Measurements from ENCODE around the gene GTF2IRD1.
"Not testable (repeated sequence)": the region's sequence is repeated elsewhere in the genome, so short reads cannot be mapped to it uniquely, and the experiment has no call there.

GTF2IRD1 gene

DNA sequence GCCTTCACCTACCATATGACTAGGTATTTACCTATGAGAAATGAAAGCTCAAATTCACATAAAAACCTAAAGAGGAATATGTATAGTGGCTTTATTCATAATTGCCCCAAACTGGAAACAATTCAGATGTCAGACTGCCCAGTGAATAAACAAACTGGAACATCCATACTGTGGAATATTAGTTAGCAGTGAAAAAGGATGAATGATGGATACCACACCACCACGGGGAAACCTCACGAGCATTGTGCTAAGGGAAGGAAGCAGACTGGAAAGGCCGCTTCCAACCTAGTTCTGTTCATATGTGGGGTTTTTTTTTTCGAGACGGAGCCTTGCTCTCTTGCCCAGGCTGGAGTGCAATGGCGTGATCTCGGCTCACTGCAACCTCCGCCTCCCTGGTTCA is 16.8 kb downstream of the GTF2IRD1 start:
- no peak for DNase-seq

DNA sequence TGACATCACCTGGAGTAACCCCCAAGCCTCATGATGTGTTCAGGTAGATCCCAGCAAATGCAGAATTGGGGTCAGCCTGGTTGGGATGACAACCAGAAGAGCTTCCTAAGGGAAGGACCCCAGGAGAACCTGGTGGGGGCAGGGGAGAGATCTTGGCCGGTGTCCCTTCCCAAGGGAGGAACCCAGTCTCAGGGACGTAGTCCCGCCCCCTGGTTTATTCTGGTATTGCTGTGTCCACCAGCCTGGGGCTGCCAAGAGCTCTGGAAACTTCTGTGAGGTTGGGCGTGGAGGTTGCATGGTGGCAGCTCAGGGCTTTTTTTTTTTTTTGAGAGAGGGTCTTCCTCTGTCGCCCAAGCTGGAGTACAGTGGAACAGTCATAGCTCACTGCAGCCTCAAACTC is 19.4 kb downstream of the GTF2IRD1 start:
- DNase-seq, result no peak

DNA sequence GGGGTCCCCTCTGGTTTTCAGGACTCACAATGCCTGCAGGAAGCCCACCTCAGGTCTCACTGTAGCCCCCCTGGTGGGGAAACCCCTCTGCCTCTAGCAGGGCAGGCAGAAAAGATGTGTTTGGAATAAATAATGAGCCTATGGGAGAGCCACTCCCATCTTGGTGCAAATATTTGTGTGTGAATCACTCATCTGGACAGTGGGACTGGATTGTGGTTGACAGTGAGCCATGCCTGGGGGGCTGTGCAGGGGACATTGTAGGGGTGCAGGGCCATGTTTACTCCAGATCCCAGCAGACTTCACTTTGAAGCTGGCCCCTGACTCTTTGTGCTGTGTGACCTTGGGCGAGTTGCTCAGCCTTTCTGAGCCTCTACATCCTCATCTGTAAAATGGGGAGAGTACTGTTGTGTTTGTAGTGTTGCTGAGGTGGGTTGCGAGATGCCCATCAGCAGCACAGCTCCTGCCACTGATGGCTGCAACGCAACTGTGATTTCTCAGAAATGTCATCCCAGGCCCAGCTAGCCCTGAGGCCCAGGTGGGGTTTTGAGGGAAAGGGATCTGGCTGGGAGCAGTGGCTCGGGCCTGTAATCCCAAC is 20.7 kb downstream of the GTF2IRD1 start:
- no peak for DNase-seq

DNA sequence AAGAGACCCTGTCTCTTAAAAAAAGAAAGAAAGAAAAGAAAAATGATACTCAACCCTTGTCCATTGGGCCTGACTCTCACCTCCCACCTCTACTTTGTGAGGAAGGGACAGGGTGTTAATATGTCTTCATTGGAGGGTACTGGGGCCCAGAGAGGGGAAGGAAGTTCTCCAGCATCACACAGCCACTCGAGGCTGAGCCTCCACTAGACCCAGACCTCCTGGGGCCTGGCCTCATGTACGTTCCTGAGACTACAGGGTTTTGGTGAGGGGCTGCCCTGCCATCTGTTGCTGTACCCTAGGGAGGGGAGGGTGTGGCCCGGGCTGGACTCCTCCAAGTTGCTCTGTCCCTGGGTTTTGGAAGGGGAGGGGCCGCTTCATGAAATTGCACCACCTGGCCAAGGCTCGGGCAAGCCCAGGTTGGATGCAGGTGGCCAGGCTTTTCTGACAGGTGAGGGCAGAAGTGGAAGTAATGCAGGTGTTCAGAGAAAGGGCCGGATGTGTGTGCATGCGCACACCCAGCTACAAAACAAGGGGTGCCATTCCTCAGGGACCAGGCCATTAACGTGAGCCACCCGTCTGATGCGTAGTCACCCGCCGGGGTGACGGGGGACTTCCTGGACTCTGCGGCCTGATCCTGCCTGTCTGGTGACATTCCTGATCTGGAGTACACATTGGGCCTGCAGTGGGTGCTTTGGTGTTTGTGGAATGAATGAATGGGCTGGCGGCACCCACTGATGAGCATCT is 21.7 kb downstream of the GTF2IRD1 start:
- no peak for DNase-seq

DNA sequence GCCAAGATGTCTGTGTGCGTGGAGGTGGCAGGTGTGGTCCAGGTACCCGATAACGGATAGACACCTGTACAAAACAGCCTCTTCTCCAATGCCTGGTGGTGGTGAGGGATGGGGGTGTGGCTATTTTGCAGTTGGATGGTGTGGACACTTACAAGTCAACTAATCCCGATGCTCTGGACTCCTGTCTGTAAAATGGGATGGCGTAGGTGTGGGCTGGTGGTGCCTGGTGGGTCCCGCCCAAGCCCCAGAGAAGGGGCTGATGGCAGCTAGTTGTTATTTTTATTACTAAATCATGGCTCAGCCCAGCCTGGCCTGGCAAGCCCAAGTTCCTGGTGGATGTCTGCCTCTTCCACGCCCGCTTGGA is 22.3 kb downstream of the GTF2IRD1 start:
- no peak for DNase-seq

DNA sequence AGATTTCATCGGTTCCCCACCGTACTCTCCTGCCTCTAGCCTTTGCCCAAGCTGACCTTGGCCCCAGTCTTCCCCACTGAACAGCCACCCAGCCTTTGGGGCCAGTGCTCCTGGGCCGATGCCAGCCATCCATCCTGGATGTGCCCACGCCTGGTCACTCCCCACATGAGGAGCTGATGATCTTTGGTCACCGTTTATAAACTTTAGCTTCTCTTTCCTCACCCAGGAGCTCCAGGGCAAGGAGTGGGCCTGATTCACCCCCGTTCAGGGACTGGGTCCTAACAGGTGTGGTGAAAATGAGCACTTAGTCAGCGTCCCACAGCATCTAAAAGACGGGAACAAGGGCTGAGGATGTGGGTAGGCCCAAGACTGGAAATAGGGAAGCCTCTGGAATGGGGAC is 22.9 kb downstream of the GTF2IRD1 start:
- no peak for DNase-seq

DNA sequence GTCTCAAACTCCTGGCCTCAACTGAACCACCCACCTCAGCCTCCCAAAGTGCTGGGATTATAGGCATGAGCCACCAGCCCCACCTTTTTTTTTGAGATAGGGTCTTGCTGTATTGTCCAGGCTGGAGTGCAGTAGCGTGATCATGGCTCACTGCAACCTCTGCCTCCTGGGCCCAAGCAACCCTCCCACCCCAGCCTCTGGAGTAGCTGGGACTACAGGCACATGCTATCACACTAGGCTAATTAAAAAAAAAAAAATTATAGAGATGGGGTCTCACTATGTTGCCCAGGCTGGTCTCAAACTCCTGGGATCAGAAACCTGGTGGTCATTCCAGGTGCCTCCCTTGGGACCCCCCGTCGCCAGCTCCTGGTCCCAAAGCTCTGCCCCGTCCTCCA is 25.0 kb downstream of the GTF2IRD1 start:
- no peak for DNase-seq

DNA sequence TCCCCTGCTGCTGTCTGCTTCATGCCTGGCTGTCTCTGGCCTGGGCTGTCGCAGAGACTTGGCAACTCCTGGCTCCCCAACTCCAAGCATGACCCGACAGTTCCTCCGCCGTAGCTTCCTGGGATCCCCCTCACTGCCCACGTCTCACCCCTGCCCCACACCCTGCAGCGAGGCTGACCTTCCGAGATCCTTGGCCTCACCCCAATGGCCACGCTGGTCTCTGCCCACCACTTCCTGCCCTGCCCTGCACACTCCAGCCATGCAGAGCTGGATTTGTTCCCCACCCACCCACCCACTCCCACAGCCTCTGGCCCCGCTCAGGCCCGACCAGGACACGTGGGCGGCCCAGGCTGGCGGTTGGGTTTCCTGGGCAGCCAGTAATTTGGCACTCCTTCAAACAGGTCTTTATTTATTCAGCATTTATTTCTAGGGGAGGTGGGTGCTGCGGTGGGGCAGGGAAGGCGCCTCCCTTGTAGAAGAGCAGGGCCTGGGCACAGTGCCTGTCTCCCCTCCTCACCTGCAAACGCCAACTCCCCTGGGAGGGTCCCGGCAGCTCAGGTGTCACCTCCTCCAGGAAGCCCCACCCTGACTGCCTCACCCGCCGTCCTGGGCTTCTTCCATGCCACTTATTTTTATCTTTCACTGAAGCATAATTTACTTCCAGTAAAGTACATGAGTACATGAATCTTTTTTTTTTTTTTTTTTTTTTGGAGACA is 25.5 kb downstream of the GTF2IRD1 start:
- no peak for DNase-seq

DNA sequence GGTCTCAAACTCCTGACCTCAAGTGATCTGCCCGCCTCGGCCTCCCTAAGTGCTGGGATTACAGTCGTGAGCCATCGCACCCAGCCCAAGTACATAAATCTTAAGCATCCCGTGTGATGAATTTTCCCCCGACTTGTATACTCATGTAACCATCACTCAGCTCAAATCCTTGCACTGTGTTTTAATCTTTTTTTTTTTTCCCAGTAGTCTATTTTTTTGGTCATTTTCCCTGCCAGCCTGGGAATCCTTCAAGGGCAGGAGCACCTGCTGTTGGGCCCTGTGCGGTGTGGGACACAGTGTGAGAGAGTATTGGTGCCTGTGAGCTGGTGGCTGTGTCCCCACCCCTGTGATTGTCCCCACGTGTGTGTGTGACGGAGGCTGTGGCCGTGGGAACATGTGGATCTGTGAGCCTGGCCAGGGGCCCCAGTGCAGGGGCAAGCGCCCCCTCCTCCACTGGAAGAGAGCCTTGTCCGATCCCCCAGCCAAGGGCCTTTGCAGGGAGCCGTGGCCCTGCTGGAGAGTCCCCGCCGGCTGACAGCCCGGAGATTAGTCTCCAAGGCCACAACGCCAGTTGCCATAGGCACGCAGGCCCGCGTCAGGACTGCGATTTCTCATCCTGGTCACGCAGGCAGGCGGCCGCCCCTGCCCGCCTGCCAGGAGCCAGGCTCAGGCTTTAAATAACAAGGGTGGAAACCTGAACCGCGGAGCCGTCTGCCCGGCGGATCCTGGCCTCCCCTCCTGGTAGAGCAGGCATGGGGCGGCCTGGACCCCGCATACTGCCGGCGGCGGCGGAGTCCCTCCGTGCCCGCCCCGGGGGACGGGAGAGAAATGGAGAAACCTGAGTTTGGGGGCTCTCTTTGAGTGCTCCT is 26.5 kb downstream of the GTF2IRD1 start:
- no peak for DNase-seq

DNA sequence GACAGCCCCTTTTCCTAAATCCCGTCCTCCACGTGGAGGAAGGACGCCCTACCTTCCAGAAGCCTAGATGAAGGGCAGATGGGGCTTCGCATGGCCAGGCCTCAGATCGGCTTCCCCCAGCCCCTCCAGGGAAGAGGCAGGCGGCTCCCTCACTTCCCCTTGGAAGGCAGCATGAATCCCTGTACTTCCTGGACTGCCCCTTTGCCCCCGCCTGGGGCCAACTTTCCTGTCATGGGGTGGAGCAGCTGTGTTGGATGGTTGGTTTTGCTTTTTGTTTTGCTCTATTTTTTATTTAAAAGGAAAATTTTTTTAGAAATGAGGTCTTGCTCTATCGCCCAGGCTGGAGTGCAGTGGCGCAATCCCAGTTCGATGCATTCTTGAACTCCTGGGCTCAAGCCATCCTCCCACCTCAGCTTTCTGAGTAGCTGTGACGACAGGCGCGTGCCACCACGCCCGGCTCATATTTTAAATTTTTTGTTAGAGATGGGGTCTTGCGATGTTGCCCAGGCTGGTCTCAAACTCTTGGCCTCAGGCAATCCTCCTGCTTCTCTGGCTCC is 27.2 kb downstream of the GTF2IRD1 start:
- DNase-seq, result no peak

DNA sequence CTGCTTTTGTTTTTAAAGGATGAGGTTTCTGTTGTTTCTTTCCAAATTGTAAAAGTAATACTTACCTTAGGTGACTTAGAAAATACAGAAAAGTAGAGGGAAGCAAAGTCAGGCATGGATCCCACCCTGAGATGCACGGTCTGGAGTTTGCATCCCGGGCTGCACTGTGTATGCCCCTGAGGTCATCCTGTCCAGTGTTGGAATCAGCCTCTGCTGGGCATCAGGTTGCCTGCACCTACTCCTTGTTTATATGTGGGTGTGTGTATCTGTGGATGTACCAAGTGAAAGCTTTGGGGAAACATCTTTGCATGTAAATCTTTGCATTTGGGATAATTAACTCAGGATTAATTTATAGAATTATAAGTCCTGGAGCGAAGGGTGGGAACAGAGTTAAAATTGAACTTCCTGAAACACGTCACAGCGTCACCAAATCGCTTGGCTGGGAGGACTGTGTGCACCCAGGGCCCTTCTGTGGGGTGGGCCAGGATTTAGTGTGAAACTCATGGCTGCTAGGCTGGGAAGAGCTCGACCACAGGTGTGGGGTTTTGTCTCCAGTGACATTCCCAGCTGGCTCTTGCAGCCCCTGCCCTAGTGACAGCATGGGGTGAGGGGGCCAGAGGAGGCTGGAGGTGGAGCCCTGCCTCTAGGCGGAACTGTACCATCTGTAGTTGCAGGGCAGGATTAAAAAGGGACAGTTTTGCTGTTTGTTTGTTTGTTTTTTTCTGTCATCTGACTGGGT is 27.9 kb downstream of the GTF2IRD1 start:
- DNase-seq, result no peak

DNA sequence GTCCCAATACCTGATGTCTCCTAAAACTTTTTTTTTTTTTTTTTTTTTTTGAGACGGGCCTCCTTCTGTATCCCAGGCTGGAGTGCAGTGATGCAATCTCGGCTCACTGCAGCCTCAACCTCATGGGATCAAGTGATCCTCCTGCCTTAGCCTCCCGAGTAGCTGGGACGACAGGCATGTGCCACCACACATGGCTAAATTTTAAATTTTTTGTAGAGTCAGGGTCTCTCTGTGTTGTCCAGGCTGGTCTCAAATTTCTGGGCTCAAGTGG is 28.4 kb downstream of the GTF2IRD1 start:
- DNase-seq, result no peak

DNA sequence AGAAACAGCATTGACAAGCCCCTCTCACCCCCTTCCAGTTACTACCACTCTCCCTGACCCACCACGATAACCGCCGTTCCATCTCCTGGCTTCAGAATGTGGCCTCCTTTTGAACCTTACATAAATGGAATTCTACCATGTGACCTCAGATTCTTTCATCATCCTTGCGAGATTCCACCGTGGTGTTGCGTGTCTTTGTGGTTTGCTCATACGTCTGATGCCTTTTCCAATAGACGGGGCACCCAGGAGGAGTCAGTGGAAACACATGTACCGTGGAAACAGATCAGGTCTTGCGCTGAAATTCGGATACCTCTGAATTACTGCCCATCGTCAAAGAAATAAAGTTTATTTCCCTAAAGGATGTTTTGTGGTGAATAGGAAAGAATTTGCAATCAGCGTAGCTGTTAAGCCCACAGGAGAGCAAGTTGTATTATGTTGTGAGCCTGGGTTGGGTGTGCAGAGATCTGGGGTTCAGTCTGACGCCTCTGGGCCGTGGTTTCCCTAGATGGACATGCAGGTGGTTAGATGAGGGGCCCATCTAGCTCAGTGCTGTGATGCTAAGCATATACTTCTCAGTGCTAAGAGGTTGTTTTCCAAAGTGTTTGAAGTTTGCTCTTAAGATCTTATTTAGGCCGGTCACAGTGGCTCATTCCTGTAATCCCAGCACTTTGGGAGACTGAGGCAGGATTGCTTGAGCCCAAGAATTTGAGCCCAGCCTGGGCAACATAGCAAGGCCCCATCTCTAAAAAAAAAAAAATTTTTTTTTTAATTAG is 29.1 kb downstream of the GTF2IRD1 start:
- DNase-seq, result no peak

DNA sequence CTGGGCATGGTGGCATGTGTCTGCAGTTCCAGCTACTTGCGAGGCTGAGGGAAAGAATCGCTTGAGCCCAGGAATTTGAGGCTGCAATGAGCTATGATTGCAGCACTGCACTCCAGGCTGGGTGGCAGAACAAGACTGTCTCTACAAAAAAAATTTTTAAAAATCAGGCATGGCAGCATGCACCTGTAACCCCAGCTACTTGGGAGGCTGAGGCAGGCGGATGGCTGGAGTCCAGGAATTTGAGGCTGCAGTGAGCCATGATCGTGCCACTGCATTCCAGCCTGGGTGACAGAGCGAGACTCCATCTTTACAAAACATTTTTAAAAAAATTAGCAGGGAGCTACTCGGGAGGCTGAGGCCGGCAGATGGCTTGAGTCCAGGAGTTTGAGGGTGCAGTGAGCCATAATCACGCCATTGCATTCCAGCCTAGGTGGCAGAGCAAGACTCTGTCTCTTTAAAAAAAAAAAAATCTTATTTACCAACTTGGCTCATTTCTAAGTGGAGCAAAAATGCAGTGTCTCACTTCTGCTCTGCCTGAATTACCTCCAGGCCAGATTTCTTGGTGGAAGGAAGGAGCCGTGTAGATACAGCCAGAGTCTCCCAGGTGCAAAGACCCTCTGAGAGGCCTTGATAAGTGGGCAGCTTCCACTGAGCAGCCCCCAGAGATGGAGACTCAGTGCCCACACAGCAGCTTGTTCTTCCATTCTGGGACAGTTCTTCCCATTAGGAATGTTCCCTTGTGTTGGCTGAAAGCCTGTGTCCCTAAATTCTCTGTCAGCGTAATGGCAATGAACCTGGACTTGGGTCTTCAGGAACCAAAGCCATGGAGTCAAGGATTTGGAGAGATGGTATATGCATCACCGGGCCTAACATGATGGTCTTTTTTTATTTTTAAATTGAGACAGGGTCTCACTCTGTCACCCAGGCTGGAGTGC is 30.0 kb downstream of the GTF2IRD1 start:
- DNase-seq, result no peak

DNA sequence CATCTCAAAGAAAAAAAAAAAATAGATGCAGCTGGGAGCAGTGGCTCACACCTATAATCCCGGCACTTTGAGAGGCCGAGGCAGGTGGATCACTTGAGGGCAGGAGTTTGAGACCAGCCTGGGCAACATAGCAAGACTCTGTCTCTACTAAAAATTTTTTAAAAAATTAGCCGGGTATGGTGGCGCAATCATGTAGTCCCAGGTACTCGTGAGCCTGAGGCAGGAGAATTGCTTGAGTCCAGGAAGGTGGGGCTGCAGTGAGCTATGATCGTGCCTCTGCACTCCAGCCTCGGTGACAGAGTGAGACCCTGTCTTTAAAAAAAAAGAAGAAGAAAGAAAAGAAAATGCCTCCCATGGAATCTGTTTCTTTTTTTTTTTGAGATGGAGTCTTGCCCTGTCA is 31.9 kb downstream of the GTF2IRD1 start:
- no peak for DNase-seq

DNA sequence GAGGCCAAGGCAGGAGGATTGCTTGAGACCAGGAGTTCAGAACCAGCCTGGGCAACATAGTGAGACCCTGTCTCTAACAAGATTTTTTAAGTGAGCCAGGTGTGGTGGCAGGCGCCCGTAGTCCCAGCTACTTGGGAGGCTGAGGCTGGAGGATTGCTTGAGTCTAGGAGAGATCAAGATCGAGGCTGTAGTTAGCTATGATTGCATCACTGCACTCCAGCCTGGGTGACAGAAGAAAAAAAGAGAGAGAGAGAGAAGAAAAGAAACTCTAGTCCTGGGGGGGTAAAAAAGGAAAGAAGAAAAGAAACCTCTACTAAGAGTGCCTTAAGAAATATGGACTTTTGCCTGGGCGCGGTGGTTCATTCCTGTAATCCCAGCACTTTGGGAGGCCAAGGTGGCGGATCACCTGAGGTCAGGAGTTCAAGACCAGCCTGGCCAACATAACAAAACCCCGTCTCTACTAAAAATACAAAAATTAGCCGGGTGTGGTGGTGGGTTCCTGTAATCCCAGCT is 34.9 kb downstream of the GTF2IRD1 start:
- not testable (repeated sequence) for DNase-seq

DNA sequence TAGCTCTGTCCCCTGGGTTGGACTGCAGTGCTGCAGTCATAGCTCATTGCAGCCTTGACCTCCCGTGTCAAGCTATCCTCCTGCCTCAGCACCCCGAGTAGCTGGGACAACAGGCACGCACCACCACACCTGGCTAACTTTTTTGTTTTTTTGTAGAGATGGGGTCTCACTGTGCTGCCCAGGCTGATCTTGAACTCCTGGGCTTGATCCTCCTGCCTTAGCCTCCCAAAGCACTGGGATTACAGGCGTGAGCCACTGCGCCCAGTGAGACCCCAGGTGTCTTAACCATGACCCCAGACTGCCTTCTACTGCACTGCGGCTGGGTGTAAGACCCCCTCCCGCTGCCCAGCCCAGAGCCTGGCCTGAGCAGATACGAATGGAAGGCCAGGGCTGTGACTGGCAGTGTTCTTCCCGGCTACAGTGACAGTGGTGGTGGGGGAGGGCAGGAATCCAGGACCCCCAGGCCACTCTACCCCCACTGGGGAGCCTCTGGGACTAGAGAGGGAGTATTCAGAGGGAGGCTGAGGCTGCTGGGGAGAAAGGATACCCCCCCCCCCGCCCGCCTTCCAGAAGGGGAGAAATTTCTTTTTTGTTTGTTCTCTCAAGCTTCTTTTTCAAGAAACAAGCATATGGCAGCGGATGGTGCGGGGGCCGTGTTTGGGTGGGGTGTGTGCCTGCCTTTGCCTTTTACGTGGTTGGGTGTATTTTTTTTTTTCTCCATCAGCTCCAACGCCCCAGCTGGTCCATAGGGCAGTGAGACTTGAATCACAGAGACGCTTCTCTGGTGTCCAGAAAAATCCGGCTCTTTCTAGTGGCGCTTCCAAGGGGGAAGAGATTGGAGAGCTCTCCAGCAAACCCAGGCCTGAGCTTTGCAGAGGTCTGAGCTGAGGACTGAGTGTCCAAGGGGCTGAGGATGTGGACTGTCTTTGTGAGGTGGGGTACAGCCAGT is 36.6 kb downstream of the GTF2IRD1 start:
- DNase-seq, result no peak

DNA sequence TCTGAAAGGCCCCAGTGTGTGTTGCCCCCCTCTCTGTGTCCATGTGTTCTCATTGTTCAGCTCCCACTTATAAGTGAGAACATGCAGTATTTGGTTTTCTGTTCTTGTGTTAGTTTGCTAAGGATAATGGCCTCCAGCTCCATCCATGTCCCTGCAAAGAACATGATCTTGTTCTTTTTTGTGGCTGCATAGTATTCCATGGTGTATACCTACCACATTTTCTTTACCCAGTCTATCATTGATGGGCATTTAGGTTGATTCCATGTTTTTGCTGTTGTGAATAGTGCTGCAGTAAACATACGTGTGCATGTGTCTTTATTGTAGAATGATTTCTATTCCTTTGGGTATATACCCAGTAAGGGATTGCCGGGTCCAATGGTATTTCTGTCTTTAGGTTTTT is 37.8 kb downstream of the GTF2IRD1 start:
- DNase-seq, result not testable (repeated sequence)

DNA sequence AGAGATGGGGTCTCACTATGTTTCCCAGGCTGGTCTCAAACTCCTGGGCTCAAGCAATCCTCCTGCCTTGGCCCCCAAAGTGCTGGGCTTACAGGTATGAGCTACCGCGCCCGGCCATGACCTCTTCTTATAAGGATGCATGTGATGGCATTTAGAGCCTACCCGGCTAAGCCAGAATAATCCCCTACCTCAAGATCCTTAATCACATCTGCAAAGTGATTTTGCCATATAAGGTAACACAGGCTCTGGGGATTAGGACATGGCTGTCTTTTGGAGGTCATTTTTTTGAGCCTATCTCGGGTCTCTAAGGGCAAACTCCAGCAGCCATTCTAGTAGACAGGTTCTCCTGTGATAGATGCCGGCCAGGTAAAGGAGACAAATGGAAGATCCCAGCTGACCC is 39.6 kb downstream of the GTF2IRD1 start:
- DNase-seq, result no peak
